DOHH2 (cell line): ENCODE measurements around the gene GLRX5.

ENCODE experiments used
- H3F3A ChIP-seq: fragments of 200-600 bp; sonication (generic), shearing (Covaris generic); 2 replicates; pipeline ENCODE4 v1.6.0; 2016; ENCODE audit warnings: antibody characterized with exemption, mild to moderate bottlenecking; ENCODE audit not compliant: control insufficient read depth, insufficient read depth
- H3K27ac ChIP-seq: fragments of 200-600 bp; sonication (generic); 2 replicates; pipeline ENCODE4 v1.5.1; 2014; ENCODE audit warnings: low read depth, mild to moderate bottlenecking, low read length, moderate library complexity
- H3K27me3 ChIP-seq: fragments of 200-600 bp; sonication (generic); 2 replicates; pipeline ENCODE4 v1.6.1; 2014; ENCODE audit warnings: mild to moderate bottlenecking, low read length, mixed read lengths; ENCODE audit not compliant: control insufficient read depth
- H3K36me3 ChIP-seq: fragments of 200-600 bp; sonication (generic); 2 replicates; pipeline ENCODE4 v1.6.1; 2014; ENCODE audit warnings: mild to moderate bottlenecking, low read length, moderate library complexity, mixed read lengths; ENCODE audit not compliant: control insufficient read depth
- H3K4me1 ChIP-seq: fragments of 200-600 bp; sonication (generic); 2 replicates; pipeline ENCODE4 v1.6.1; 2014; ENCODE audit warnings: mild to moderate bottlenecking, low read length, mixed read lengths; ENCODE audit not compliant: control insufficient read depth
- H3K4me2 ChIP-seq: fragments of 200-600 bp; sonication (generic); 2 replicates; pipeline ENCODE4 v1.6.0; 2014; ENCODE audit warnings: mild to moderate bottlenecking, low read length, moderate library complexity
- H3K4me3 ChIP-seq: fragments of 200-600 bp; sonication (generic); 2 replicates; pipeline ENCODE4 v1.5.1; 2014; ENCODE audit warnings: mild to moderate bottlenecking, low read length, mixed read lengths
- H3K79me2 ChIP-seq: fragments of 200-600 bp; sonication (generic); 2 replicates; pipeline ENCODE4 v1.6.1; 2014; ENCODE audit warnings: mild to moderate bottlenecking, low read length, mixed read lengths; ENCODE audit not compliant: control insufficient read depth
- H3K9me2 ChIP-seq: fragments of 200-600 bp; sonication (generic); replicated peaks from 2 replicates; pipeline ENCODE4 v1.6.1; 2014; ENCODE audit warnings: mild to moderate bottlenecking, low read length, mixed read lengths; ENCODE audit not compliant: control insufficient read depth
- H3K9me3 ChIP-seq: fragments of 200-600 bp; sonication (generic); 2 replicates; pipeline ENCODE4 v1.6.1; 2014; ENCODE audit warnings: antibody characterized with exemption, low read length, mixed read lengths; ENCODE audit not compliant: control insufficient read depth, insufficient read depth
- H4K20me1 ChIP-seq: fragments of 200-600 bp; sonication (generic); 2 replicates; pipeline ENCODE4 v1.6.0; 2014; ENCODE audit warnings: low read depth, mild to moderate bottlenecking, antibody characterized with exemption, low read length, moderate library complexity; ENCODE audit not compliant: control insufficient read depth, insufficient read depth
- CTCF ChIP-seq: fragments of 200-600 bp; sonication (generic); IDR thresholded peaks from one replicate; pipeline ENCODE4 v1.5.1; 2014; ENCODE audit warnings: antibody characterized with exemption, mild to moderate bottlenecking, low read depth, low read length; ENCODE audit not compliant: poor library complexity, severe bottlenecking
- EZH2phosphoT487 ChIP-seq: fragments of 200-600 bp; sonication (generic); IDR thresholded peaks from 2 replicates; pipeline ENCODE4 v1.6.1; 2017; ENCODE audit warnings: borderline replicate concordance, mild to moderate bottlenecking, antibody characterized with exemption, low read length, moderate library complexity, mixed read lengths

The GLRX5 gene

GRCh38 chr14:95523051-95523814 is 11.6 kb upstream of the GLRX5 start:
- H3K4me3 ChIP-seq: no peak overlapping the region; the same call in 1 of the 2 replicates
- H3K36me3 ChIP-seq: no peaks in the 10 kb centered on the region
- TF ChIP-seq CTCF (no peak), EZH2phosphoT487 (no peak)
- no peaks in the 10 kb centered on the region for H3K9me2 ChIP-seq
- H3F3A ChIP-seq: peaks cover 2% of the 10 kb centered on the region; the same call in 1 of the 2 replicates
- H3K27me3 ChIP-seq: peaks cover 17% of the 10 kb centered on the region
- no peak overlapping the region for H3K27ac ChIP-seq
- no peaks in the 10 kb centered on the region for H4K20me1 ChIP-seq
- peaks cover 33% of the 10 kb centered on the region for H3K4me1 ChIP-seq
- peak overlapping the region; percentile 34 for H3K4me2 ChIP-seq
- H3K79me2 ChIP-seq: no peaks in the 10 kb centered on the region
- no peaks in the 10 kb centered on the region for H3K9me3 ChIP-seq

- Histone ChIP-seq H3K9me2 (no peaks in the 10 kb centered on the region), H3K4me3 (no peak overlapping the region), H3K4me1 (peaks cover 33% of the 10 kb centered on the region), H3K4me2 (peak overlapping the region; percentile 34), H3F3A (peaks cover 3% of the 10 kb centered on the region; the same call in 1 of the 2 replicates), H3K27ac (no peak overlapping the region), H3K79me2 (no peaks in the 10 kb centered on the region), H4K20me1 (no peaks in the 10 kb centered on the region), H3K27me3 (peaks cover 13% of the 10 kb centered on the region), H3K36me3 (no peaks in the 10 kb centered on the region), H3K9me3 (no peaks in the 10 kb centered on the region)
- TF ChIP-seq EZH2phosphoT487 (no peak), CTCF (no peak)
Measured at GRCh38 chr14:95523815-95524448, 10.9 kb upstream of the GLRX5 start.

GRCh38 chr14:95524706-95525512 is 9.9 kb upstream of the GLRX5 start:
- H4K20me1 ChIP-seq: no peaks in the 10 kb centered on the region
- peaks cover 5% of the 10 kb centered on the region for H3F3A ChIP-seq
- H3K9me2 ChIP-seq: no peaks in the 10 kb centered on the region
- H3K27me3 ChIP-seq: peaks cover 4% of the 10 kb centered on the region; the same call in 1 of the 2 replicates
- H3K4me3 ChIP-seq: no peak overlapping the region
- peaks cover under 1% of the 10 kb centered on the region; the same call in 1 of the 2 replicates for H3K79me2 ChIP-seq
- no peak overlapping the region for H3K27ac ChIP-seq
- peaks cover 24% of the 10 kb centered on the region for H3K4me1 ChIP-seq
- TF ChIP-seq CTCF (no peak), EZH2phosphoT487 (no peak)
- H3K9me3 ChIP-seq: no peaks in the 10 kb centered on the region
- H3K4me2 ChIP-seq: no peak overlapping the region
- peaks cover 7% of the 10 kb centered on the region for H3K36me3 ChIP-seq
